ENCODE data around the gene CLTCL1.
"Not testable (repeated sequence)": the region's sequence is repeated elsewhere in the genome, so short reads cannot be mapped to it uniquely, and the experiment has no call there.

The CLTCL1 gene

GRCh38 chr22:19216579-19216978 is 74.9 kb downstream of the CLTCL1 start:
- no peak for DNase-seq

GRCh38 chr22:19215360-19215759 is 76.2 kb downstream of the CLTCL1 start:
- DNase-seq = no peak

GRCh38 chr22:19214078-19214473 is 77.4 kb downstream of the CLTCL1 start:
- no peak for DNase-seq

- no peak for DNase-seq
These were observed 78.0 kb downstream of the CLTCL1 start for GRCh38 chr22:19213442-19214077.

- DNase-seq = no peak
These were observed 78.5 kb downstream of the CLTCL1 start for GRCh38 chr22:19213001-19213400.

GRCh38 chr22:19212302-19212870 is 79.1 kb downstream of the CLTCL1 start:
- no peak for DNase-seq

GRCh38 chr22:19210188-19210587 is 81.3 kb downstream of the CLTCL1 start:
- no peak for DNase-seq

- no peak for DNase-seq
These were observed 83.2 kb downstream of the CLTCL1 start for GRCh38 chr22:19208287-19208847.

- DNase-seq = no peak
These were observed 83.6 kb downstream of the CLTCL1 start for GRCh38 chr22:19207884-19208283.

GRCh38 chr22:19207401-19207808 is 84.1 kb downstream of the CLTCL1 start:
- no peak for DNase-seq

- DNase-seq = no peak
These were observed 85.2 kb downstream of the CLTCL1 start for GRCh38 chr22:19206287-19206686.

- DNase-seq = no peak
These were observed 86.9 kb downstream of the CLTCL1 start for GRCh38 chr22:19204640-19205039.

- DNase-seq = no peak
These were observed 87.7 kb downstream of the CLTCL1 start for GRCh38 chr22:19203834-19204233.

GRCh38 chr22:19202799-19203186 is 88.7 kb downstream of the CLTCL1 start:
- DNase-seq = not testable (repeated sequence)

- DNase-seq = no peak
These were observed 89.4 kb downstream of the CLTCL1 start for GRCh38 chr22:19201869-19202798.

GRCh38 chr22:19201130-19201868 is 90.2 kb downstream of the CLTCL1 start:
- DNase-seq = no peak

- no peak for DNase-seq
These were observed 92.0 kb downstream of the CLTCL1 start for GRCh38 chr22:19199479-19199878.

- DNase-seq = no peak
These were observed 93.3 kb downstream of the CLTCL1 start for GRCh38 chr22:19197997-19198865.

- DNase-seq = no peak
These were observed 94.5 kb downstream of the CLTCL1 start for GRCh38 chr22:19196841-19197612.

Measured in right kidney (tissue), 1 donor.